Endothelial cell (in vitro differentiated cells): ENCODE measurements around the gene STOX2. TPM values are rescaled to one million over a fixed set of nuclear protein-coding genes. Genes with fewer than 3 reads are reported as not detected.

ENCODE experiments used
- DNase-seq: peaks from one replicate; pipeline ENCODE4 v3.0.0; 2021; ENCODE audit warnings: low spot score
- H3K27ac Mint-ChIP-seq: one replicate; pipeline ENCODE4 v1.8.0; 2021; ENCODE audit warnings: mixed read lengths, inconsistent platforms; ENCODE audit not compliant: unreplicated experiment
- H3K27me3 Mint-ChIP-seq: one replicate; pipeline ENCODE4 v1.8.0; 2021; ENCODE audit warnings: mild to moderate bottlenecking, moderate library complexity, mixed read lengths, inconsistent platforms; ENCODE audit not compliant: unreplicated experiment
- H3K36me3 Mint-ChIP-seq: one replicate; pipeline ENCODE4 v1.8.0; 2021; ENCODE audit warnings: mild to moderate bottlenecking, low read depth, mixed read lengths, inconsistent platforms; ENCODE audit not compliant: unreplicated experiment
- H3K4me1 Mint-ChIP-seq: one replicate; pipeline ENCODE4 v1.8.0; 2021; ENCODE audit warnings: mild to moderate bottlenecking, mixed read lengths, inconsistent platforms; ENCODE audit not compliant: unreplicated experiment
- H3K4me3 Mint-ChIP-seq: one replicate; pipeline ENCODE4 v1.8.0; 2021; ENCODE audit warnings: mild to moderate bottlenecking, mixed read lengths, inconsistent platforms; ENCODE audit not compliant: unreplicated experiment
- H3K9me3 Mint-ChIP-seq: one replicate; pipeline ENCODE4 v1.8.0; 2021; ENCODE audit warnings: mixed read lengths, inconsistent platforms; ENCODE audit not compliant: unreplicated experiment
- total RNA-seq: library from RNA; stranded (reverse); fragmentation: NEBNext Ultra II Directional; extraction: Animal tissue kit (Norgen Biotek cat#: 25700); gene quantifications from one replicate; pipeline ENCODE4 v1.2.1, GENCODE V29; 2021; ENCODE audit not compliant: unreplicated experiment
- TF ChIP-seq, protein P1 (sequence below): fragments of 200-600 bp; sonication (generic); IDR thresholded peaks from one replicate; pipeline ENCODE4 v1.5.0; 2021; ENCODE audit warnings: antibody characterized with exemption; ENCODE audit not compliant: unreplicated experiment

Gene STOX2
- total RNA-seq, 1 donor from 2014 or later, result 4.8 TPM

DNA sequence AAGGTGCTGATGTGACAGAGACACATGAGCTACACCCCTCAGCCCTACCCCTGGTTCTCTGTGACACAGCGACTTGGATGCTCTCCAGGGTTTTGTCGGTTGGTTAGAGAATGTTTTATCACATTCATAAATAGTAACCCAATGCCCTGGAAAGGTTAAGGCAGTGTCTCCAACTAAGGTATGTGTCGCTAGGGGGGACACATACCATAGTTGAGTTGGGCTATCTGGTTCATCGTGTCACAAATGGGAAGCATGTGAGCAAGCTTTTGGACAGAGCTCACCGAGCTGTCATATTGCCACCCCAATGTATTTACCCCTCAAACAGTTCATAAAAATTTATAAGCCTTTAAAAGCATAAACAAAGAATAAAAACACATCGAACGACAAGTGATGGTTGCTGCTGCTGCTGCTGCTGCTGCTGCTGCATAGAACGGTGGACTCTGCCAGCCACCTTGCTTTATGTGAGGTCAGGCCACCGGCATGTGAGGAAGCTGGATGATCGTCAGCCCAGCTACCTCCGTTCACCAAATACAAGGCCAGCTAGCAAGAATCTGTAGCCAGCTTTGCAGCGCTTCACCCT, 55.9 kb downstream of the STOX2 start:
- TF ChIP-seq, protein P1, sequence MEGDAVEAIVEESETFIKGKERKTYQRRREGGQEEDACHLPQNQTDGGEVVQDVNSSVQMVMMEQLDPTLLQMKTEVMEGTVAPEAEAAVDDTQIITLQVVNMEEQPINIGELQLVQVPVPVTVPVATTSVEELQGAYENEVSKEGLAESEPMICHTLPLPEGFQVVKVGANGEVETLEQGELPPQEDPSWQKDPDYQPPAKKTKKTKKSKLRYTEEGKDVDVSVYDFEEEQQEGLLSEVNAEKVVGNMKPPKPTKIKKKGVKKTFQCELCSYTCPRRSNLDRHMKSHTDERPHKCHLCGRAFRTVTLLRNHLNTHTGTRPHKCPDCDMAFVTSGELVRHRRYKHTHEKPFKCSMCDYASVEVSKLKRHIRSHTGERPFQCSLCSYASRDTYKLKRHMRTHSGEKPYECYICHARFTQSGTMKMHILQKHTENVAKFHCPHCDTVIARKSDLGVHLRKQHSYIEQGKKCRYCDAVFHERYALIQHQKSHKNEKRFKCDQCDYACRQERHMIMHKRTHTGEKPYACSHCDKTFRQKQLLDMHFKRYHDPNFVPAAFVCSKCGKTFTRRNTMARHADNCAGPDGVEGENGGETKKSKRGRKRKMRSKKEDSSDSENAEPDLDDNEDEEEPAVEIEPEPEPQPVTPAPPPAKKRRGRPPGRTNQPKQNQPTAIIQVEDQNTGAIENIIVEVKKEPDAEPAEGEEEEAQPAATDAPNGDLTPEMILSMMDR, result no peak
- H3K27ac Mint-ChIP-seq, result no peak overlapping the region
- H3K4me3 Mint-ChIP-seq, result no peak overlapping the region
- no peak for DNase-seq
- H3K4me1 Mint-ChIP-seq, result peaks cover 5% of the 10 kb centered on the region
- no peaks in the 10 kb centered on the region for H3K9me3 Mint-ChIP-seq
- H3K36me3 Mint-ChIP-seq, result no peaks in the 10 kb centered on the region
- peaks cover 1% of the 10 kb centered on the region for H3K27me3 Mint-ChIP-seq

DNA sequence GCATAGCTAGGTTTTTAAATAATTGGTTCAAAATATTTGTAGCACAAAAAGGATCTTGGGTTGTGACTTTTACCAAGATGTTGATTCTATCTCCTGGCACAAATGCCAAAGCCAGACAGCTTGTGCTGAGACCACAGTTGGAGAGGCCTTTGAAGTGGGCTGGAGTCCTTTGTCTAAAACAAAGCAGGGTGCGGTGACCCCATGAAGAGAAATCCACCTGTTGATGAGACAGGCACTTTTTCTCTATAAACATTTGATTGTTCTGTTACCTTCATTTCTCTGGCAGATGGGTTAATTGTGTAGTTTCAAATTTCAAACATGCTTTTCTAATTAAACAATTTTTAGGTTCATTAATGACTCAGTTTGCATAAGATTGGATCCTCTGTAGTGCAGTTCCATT, 56.7 kb downstream of the STOX2 start:
- Mint-ChIP-seq H3K4me3 (no peak overlapping the region), H3K27me3 (peaks cover 2% of the 10 kb centered on the region), H3K27ac (no peak overlapping the region), H3K36me3 (no peaks in the 10 kb centered on the region), H3K9me3 (no peaks in the 10 kb centered on the region), H3K4me1 (peaks cover 2% of the 10 kb centered on the region)
- DNase-seq, result no peak
- TF ChIP-seq, protein P1, result no peak

DNA sequence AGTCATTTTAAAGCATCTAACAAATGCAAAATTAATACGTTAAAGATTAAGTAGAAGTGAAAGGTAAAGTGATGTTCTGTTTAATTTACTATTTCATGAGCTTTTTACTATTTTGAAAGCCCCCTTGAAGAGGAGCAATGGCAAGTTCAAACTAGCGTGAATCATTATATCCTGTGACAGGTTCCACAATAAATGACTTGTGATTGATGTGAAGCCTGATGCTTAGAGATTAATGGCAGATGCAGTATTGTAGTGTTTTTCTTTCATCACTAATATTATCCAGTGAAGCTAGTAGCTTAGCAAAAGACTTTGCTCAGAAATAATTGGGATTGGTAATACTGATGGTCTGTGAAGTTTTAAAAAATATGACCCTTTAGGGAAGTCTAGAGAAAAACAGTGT, 57.3 kb downstream of the STOX2 start:
- TF ChIP-seq, protein P1, result no peak
- Mint-ChIP-seq H3K9me3 (no peaks in the 10 kb centered on the region), H3K27ac (no peak overlapping the region), H3K36me3 (no peaks in the 10 kb centered on the region), H3K4me1 (peaks cover 2% of the 10 kb centered on the region), H3K27me3 (peaks cover 2% of the 10 kb centered on the region), H3K4me3 (no peak overlapping the region)
- DNase-seq, result no peak

DNA sequence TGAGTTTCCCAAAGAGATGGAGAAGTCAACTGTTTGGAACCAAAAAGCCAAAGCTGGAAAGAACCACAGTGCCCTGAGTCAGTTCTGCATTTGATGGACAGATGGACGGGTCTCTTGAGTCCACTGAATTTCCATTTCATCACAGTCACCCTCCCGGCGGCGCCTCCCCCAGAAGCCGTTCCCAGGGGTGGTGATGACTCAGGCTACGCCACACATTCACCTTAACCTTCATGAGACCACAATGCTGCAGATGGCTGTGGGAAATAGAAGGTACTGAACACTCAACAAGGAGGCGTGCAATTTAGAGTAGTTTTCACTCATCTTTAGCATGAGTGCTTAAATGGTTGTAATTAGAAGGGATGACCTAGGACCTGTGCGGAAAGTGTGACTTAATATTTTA, 61.3 kb downstream of the STOX2 start:
- TF ChIP-seq, protein P1, result no peak
- DNase-seq, result no peak
- Mint-ChIP-seq H3K36me3 (no peaks in the 10 kb centered on the region), H3K4me3 (no peak overlapping the region), H3K4me1 (peaks cover 2% of the 10 kb centered on the region), H3K9me3 (no peaks in the 10 kb centered on the region), H3K27ac (no peak overlapping the region), H3K27me3 (peaks cover 2% of the 10 kb centered on the region)

DNA sequence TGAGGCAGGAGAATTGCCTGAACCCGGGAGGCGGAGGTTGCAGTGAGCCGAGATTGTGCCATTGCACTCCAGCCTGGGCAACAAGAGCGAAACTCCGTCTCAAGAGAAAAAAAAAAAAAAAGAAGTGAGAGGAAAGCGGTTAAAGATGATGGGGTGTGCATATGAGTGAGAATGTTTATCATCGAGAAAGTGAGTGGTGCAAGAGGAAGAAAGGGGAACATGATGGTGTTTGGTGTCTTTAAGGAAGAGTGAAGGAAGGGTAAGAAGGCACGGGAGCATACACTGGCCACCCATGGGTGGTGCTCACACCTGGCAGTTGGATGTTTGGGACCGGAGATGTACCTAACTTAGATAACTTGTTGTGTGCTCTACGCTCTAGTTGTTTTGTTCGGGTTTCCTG, 62.2 kb downstream of the STOX2 start:
- Mint-ChIP-seq H3K27ac (no peak overlapping the region), H3K36me3 (no peaks in the 10 kb centered on the region), H3K4me3 (no peak overlapping the region), H3K4me1 (peaks cover 6% of the 10 kb centered on the region), H3K27me3 (peaks cover 2% of the 10 kb centered on the region), H3K9me3 (no peaks in the 10 kb centered on the region)
- TF ChIP-seq, protein P1, result no peak
- no peak for DNase-seq
